ENCODE measurements around the gene ANGPTL5. TPM values are rescaled to one million over a fixed set of nuclear protein-coding genes. Genes with fewer than 3 reads are reported as not detected.
A peak's percentile ranks its signal among the peaks of the same experiment; 100 is the strongest.
"Not testable (repeated sequence)": the region's sequence is repeated elsewhere in the genome, so short reads cannot be mapped to it uniquely, and the experiment has no call there.

The ANGPTL5 gene
- total and polyA plus RNA-seq, 7 donors, result 0.23 to 2.5 (median 0.48) TPM; not detected in 3

DNA sequence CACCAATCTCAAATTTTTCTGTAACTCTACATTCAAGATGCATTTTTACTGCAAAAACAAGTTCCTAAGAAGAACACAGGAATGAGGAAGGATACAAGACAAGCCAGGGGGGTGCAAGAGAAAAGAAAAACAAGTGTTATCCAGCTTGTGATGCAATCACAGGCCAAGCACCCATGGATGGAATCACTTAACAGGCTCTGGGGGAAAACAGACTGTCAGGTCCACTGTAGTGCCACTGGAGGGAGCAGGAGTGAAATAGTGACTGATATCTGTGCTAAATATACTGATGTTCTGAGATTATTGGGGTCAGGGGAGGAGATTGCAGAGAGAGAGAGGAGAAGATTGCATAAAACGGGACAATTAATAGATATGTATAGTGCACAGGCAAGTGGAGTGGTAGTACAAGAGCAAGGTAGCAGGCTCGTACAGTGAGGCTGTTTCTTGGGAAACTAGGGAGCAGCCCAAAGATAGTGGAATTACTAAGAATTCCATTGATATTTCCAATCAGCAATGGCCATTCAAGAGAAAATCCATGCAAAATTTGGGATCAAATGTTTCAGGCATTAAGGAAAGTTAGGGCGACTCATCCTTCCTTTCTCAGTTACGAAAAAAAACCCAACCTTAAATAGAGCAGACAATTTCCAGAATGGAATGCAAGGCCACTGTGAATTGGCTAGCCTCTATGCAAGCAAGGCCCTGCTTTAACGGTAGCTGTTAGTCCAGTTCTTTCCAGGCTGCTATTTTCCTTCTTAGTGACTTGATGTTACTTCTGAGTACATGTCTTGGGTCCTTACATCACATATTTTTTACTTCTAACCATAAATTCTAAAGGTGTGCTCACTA is 53.7 kb downstream of the ANGPTL5 start:
- Histone ChIP-seq H3K9me3 (peaks cover 0 to 4% (median 0%) of the 10 kb centered on the region in 4 donors), H3K36me3 (no peaks in the 10 kb centered on the region), H3K27me3 (no peaks in the 10 kb centered on the region), H3K4me3 (no peak overlapping the region), H3K4me1 (peaks cover 0 to 34% (median 13%) of the 10 kb centered on the region in 4 donors), H3K27ac (peak overlapping the region in 3 of 4 donors; percentile 13 to 53 (median 50))
- WGBS, 2 donors, result 78 to 79% methylated on average over 5 of the region's 5 CpGs
- intact Hi-C loops (cut with DNase I), result loop anchor here (10.0 kb wide), 1 partner anchor 422 kb away; no protein-coding TSS in a partner anchor
- no peak for DNase-seq
- TF ChIP-seq POLR2AphosphoS5 (IDR thresholded peaks at IDR 0.05) (no peak), POLR2A (IDR thresholded peaks at IDR 0.05) (no peak), EP300 (IDR thresholded peaks at IDR 0.05) (no peak)
- TF ChIP-seq, protein P1, sequence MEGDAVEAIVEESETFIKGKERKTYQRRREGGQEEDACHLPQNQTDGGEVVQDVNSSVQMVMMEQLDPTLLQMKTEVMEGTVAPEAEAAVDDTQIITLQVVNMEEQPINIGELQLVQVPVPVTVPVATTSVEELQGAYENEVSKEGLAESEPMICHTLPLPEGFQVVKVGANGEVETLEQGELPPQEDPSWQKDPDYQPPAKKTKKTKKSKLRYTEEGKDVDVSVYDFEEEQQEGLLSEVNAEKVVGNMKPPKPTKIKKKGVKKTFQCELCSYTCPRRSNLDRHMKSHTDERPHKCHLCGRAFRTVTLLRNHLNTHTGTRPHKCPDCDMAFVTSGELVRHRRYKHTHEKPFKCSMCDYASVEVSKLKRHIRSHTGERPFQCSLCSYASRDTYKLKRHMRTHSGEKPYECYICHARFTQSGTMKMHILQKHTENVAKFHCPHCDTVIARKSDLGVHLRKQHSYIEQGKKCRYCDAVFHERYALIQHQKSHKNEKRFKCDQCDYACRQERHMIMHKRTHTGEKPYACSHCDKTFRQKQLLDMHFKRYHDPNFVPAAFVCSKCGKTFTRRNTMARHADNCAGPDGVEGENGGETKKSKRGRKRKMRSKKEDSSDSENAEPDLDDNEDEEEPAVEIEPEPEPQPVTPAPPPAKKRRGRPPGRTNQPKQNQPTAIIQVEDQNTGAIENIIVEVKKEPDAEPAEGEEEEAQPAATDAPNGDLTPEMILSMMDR (IDR thresholded peaks at IDR 0.05), result no peak

DNA sequence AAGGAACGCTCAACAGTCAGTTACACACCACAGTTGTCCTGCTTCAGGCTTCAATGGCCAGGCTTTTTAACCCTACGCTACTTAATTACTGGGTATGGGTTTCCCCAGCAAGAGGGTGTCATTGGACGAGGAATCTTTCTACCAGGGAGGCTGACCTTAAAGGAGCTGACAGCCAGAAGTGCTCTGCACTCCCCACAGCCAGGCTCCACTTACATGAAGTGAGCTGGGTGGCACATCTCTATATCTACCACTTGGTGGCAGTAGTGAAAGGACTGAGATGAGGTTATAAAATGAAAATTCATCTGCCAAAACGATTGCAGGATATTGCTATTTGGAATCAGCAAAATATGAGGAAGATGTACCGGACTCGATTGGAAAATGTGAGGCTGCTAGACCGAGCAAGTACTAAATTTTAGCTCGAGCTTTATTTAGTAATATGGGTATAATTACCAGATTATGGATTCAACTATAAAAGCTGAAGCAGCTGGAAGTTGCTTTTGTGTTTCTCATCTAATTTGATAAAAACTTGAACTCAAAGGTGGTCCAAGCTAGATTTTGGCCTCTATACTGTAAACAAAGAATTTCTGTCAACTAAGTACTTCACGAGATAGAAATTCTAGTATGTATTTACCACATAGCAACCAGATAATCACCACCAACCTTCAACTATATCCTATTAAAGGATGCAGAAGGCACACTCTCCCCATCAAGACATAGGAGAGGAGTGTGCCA is 55.5 kb downstream of the ANGPTL5 start:
- Histone ChIP-seq H3K36me3 (no peaks in the 10 kb centered on the region), H3K9me3 (peaks cover 0 to 4% (median 0%) of the 10 kb centered on the region in 4 donors), H3K27me3 (no peaks in the 10 kb centered on the region), H3K27ac (no peak overlapping the region), H3K4me1 (peaks cover 0 to 19% (median 8%) of the 10 kb centered on the region in 4 donors), H3K4me3 (no peak overlapping the region)
- WGBS, 2 donors, result 16 to 29% methylated on average over 9 of the region's 9 CpGs
- TF ChIP-seq EP300 (IDR thresholded peaks at IDR 0.05), result no peak
- TF ChIP-seq, protein P1 (IDR thresholded peaks at IDR 0.05), result peak; percentile 30 to 83 (median 62)
- intact Hi-C loops (cut with DNase I), result loop anchor here (1.0 to 10.0 kb wide), 3 partner anchors 54 to 424 kb away; partner anchors contain the start of gene CEP126
- DNase-seq, result no peak

DNA sequence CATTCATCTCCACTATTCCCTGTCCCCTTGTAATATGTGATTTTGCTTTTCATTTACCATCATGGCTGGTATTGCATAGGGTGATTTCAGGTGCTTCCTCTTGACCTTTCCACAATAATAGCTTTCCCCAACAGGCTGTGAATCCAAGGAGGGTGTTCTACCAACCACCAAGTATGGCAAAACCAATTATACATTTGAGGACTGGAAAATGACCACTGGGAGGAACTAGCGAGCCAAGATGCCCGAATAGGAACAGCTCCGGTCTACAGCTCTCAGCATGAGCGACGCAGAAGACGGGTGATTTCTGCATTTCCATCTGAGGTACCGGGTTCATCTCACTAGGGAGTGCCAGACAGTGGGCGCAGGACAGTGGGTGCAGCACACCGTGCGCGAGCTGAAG is 64.1 kb downstream of the ANGPTL5 start:
- H3K9me3 ChIP-seq; DNase-seq; intact Hi-C loops (cut with DNase I); H3K27me3 ChIP-seq; H3K36me3 ChIP-seq; H3K4me3 ChIP-seq; H3K4me1 ChIP-seq; H3K27ac ChIP-seq: not testable (repeated sequence)
- 85 to 95% methylated on average over 11 of the region's 11 CpGs for WGBS, 2 donors

DNA sequence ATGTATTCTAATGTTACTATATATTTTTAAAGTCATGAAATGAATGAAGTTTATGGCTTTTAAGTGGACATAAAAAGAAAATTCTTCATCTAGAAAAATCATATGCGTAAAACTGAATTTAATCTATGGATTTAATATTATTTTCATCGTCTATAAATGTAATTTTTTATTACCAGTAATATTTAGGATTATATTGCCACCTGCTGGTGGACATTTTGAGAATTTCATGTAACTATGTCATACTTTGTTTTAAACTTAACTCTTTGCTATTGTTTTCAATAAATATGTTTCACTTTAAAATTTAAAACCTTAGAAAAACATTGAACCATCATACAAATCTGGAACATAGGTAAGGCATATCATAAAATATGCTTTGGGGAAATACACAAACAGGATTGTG is 68.1 kb downstream of the ANGPTL5 start:
- 22 to 32% methylated on average over 2 of the region's 2 CpGs for WGBS, 2 donors
- H3K4me1 ChIP-seq, result no peaks in the 10 kb centered on the region
- DNase-seq, result no peak
- intact Hi-C loops (cut with DNase I), result loop anchor here (1.0 kb wide), 1 partner anchor 391 kb away; no protein-coding TSS in a partner anchor
- no peak for TF ChIP-seq POLR2AphosphoS5 (IDR thresholded peaks at IDR 0.05)
- TF ChIP-seq, protein P1 (IDR thresholded peaks at IDR 0.05), result peak in 1 of 4 experiments; percentile 41
- H3K27me3 ChIP-seq, result no peaks in the 10 kb centered on the region
- H3K36me3 ChIP-seq, result no peaks in the 10 kb centered on the region
- no peak overlapping the region for H3K4me3 ChIP-seq
- H3K27ac ChIP-seq, result no peak overlapping the region
- peaks cover 0 to 3% (median 0%) of the 10 kb centered on the region in 4 donors for H3K9me3 ChIP-seq

DNA sequence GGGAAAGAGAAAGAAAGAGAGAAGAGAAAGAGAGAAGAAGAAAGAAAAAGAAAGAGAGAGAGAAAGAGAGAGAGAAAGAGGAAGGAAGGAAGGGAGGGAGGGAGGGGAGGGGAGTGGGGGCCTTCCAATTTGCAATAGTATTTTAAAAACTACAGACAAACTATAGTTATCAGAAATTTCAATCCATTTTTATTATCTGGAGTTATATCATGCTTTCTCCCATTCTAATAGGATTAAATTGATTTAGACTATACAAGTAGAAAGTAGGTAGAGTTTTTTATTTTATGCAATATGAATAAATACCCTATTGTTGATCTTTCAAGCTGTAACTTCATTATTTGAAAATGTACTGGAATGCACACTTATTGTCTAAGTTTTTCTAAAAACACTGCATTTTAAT is 71.7 kb downstream of the ANGPTL5 start:
- no peaks in the 10 kb centered on the region for H3K36me3 ChIP-seq
- no peak overlapping the region for H3K27ac ChIP-seq
- no peaks in the 10 kb centered on the region for H3K4me1 ChIP-seq
- DNase-seq, result no peak
- H3K4me3 ChIP-seq, result no peak overlapping the region
- H3K9me3 ChIP-seq, result no peaks in the 10 kb centered on the region
- no peak for TF ChIP-seq POLR2A (IDR thresholded peaks at IDR 0.05)
- TF ChIP-seq, protein P1 (IDR thresholded peaks at IDR 0.05), result no peak
- no peak for TF ChIP-seq POLR2AphosphoS5 (IDR thresholded peaks at IDR 0.05)
- intact Hi-C loops (cut with DNase I), result no loop called here
- no peaks in the 10 kb centered on the region for H3K27me3 ChIP-seq

Measured in sigmoid colon (tissue), 7 donors.